Measurements from ENCODE around the gene CDHR2.

CDHR2 gene

GRCh38 chr5:176548967-176549444, at the start of gene CDHR2:
TSS of gene CDHR2 (plus strand) at chr5:176549342. CDS start at chr5:176565353, 16,011 bp downstream.
- no peak for DNase-seq

GRCh38 chr5:176500511-176500910, 48.6 kb upstream of the CDHR2 start:
- DNase-seq = no peak

DNA sequence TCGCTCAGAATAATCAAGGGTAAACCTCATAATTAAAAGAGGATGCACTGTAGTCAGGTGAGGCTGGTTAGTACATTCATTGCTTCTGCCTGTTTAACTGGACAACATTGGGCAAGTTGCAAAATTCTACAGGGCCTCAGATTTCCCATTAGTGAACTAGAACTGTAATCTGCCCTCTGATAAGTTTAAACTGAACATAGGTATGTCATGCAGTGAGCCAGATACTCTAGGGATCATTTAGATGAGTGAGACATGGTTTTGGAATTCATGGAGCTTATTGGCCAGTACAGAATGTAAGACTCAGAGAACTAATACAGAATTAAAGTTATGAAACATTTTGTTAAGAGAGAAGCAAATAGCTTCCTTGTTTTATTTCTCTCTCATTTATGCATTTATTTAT, 47.8 kb upstream of the CDHR2 start:
- DNase-seq = no peak

GRCh38 chr5:176503496-176503895, 45.6 kb upstream of the CDHR2 start:
- no peak for DNase-seq

- no peak for DNase-seq
Observed at GRCh38 chr5:176507911-176508310, 41.2 kb upstream of the CDHR2 start.

DNA sequence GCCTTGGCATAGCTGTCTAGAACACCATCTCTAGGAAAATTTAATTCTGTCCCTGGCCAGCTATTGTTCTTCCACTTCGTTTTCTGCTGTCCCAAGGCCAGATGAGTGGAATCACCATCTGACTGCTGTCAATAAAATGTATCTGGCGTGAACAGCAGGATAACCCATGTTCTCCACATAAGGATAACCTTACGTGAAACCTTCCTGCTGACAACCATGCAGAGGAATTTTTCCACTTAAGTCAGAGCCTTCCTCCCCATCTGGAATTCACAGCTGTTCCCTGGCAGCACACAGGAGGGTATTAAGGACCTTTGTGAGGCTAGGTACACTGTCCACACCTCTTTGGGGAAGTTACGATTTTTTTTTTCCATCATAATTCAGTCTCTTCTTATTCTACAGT, 40.5 kb upstream of the CDHR2 start:
- DNase-seq = no peak

- no peak for DNase-seq
Observed at GRCh38 chr5:176513788-176514187, 35.4 kb upstream of the CDHR2 start.

- no peak for DNase-seq
Observed at GRCh38 chr5:176514244-176514950, 34.7 kb upstream of the CDHR2 start.

- no peak for DNase-seq
Observed at GRCh38 chr5:176515396-176515795, 33.7 kb upstream of the CDHR2 start.

DNA sequence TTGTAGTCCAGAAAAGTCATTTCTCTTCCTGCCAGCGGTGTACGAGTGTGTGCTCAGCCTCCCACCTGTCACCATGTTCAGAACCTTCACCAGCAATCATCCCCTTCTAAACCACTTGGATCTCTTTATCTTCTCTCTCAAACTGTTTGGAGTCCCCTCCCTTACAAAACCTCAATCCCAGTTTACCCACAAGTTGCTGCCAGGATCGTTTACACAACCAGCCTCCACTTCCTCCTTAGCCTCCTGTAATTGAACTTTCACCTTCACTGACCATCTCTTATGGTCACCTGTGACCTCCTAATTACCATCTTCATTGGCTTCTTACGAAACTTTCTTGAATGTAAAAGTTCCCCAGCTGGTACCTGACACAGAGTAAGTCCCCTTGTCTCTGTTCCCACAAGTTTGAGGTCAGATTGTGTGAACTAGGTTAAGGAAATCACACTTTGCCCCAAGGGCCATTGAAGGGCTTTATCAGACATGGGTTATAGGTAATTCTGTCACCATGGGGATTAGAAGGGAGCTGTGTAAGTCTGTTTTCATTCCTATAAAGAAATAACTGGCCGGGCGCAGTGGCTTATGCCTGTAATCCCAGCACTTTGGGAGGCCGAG, 32.0 kb upstream of the CDHR2 start:
- no peak for DNase-seq

DNA sequence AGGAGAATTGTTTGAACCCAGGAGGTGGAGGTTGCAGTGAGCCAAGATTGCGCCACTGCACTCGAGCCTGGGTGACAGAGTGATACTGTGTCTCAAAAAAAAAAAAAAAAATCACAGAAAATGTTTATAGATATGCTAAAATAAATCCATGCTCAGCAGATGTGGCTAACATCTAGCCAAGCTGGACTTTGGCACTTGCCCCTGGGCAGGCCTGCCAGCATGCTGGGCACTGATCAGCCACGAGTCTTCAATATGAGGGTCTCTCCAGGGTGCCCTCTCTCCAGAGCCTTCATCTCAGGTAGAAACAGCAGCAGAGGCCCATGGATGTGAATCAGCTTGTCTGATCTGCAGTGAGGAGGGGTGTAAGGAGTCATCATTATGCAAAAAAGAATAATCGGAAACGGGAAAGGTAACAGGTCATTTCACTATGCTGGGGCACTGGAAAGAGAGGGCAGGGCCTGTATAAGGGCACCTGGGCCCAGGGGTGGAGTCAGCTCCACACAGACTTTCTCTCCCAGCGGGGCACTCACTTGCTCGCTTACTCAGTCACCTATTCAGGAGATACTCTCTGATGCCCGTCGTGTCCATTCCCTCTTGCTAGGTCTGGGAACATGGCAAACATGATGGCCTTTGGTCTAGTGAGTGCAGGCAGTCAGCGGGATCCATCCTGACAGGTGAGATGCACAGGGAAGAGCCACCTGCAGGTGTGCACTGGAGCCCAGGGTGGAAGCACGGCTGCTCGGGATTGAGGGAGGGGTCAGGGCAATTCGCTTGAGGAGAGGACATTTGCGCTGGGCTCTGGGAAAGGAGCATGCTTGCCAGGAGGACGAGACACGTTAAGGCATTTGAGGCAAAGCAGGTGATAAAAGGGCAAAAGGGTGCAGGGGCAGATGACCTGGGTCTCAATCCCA, 29.1 kb upstream of the CDHR2 start:
- DNase-seq = peak in 2 of 3 experiments; percentile 5 to 11

- no peak for DNase-seq
Observed at GRCh38 chr5:176521286-176521685, 27.9 kb upstream of the CDHR2 start.

GRCh38 chr5:176521699-176522263, 27.4 kb upstream of the CDHR2 start:
- DNase-seq = no peak

DNA sequence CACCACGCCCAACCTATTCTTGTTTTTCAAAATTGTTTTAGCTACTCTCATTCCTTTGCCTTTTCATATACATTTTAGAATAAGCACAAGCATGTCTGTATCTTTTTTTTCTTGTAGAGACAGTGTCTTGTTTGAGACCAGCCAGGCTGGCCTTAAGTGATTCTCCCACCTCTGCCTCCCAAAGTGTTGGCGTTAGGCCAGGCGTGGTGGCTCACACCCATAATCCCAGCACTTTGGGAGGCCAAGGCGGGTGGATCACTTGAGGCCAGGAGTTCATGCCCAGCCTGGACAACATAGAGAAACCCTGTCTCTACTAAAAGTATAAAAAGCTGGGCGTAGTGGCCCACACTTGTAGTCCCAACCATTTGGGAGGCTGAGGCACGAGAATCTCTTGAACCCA, 25.0 kb upstream of the CDHR2 start:
- DNase-seq = no peak

DNA sequence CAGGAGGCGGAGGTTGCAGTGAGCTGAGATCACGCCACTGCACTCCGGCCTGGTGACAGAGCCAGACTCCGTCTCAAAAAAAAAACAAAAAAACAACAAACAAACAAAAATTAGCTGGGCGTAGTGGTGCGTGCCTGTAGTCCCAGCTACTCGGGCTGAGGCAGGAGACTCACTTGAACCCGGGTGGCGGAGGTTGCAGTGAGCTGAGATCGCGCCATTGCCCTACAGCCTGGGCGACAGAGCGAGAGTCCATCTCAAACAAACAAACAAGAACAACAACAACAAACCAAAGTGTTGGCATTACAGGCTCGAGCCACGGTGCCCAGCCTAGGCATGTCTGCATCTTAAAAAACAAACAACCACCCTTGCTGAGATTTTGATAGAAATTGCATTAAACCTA, 24.2 kb upstream of the CDHR2 start:
- no peak for DNase-seq

DNA sequence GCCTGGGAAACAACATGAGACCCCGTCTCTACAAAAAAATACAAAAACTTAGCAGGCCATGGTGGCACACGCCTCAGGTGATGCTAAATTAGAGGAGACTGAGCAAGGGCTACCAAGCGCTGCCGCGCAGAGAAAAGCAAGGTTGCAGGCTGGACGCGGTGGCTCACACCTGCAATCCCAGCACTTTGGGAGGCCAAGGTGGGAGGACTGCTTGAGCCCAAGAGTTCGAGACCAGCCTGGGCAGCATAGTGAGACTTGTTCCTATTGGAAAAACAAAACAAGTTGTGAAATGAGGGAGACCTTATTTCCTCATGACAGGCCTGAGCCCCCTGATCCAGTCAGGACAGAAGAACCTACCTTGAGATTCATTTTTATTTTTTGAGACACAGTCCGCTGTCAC, 23.5 kb upstream of the CDHR2 start:
- no peak for DNase-seq

DNA sequence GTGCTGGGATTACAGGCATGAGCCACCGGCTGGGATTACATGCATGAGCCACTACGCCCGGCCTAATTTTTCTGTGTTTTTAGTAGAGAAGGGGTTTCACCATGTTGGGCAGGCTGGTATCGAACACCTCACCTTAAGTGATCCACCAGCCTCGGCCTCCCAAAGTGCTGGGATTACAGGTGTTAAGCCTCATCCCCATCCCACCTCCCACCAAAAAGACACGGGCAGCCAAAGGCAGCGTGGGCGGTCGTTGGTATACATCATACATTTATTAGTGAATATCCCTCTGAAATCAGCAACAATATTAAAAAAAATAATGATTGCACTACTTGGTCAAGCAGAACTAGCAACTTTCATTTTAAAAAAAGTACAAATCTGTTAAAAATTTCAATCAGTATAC, 22.7 kb upstream of the CDHR2 start:
- no peak for DNase-seq

GRCh38 chr5:176527246-176528222, 21.6 kb upstream of the CDHR2 start:
- no peak for DNase-seq

DNA sequence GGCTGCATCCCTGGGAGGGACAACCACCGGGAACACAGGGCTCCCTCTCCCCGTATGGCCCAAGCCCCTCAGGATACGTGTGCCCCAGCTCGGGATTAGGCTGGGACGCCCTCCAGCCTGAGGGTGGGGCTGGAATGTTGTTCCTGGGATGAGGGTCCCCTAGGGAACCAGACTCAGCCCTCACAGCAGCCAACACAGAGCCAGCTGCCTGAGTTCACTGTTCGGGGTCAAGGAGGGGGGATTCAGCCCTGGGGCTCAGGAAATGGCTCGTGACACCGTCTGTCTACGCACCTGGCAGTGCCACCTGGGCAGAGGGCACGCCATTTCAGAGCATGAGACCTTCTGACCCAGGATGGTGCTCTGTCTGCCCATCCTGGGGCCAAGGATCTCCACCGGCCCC, 20.8 kb upstream of the CDHR2 start:
- DNase-seq = no peak

GRCh38 chr5:176528761-176529115, 20.4 kb upstream of the CDHR2 start:
- DNase-seq = no peak

- no peak for DNase-seq
Observed at GRCh38 chr5:176529116-176529740, 19.9 kb upstream of the CDHR2 start.

DNA sequence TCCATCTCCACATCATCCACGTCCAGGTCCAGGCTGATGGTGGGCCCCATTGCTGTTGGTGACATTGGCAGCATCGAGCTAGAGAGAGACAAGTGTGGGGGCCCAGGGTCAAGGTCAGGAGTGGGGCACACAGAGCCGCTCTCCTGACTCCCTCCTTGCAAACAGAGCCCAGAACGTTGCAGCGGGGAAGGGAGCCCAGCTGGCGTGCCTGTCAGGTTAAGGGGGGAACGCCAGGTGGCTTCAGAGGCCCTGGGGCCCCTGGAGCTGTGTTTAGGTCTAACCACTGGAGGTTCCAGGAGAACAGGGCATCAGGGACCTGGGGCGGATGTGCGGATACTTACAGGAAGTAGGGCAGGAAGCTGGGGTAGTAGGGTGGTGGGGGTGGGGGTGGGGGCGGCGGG, 19.4 kb upstream of the CDHR2 start:
- no peak for DNase-seq

All from NCI-H1417 (cell line).